HG03159 (cell line): ENCODE data around the gene CPNE5.

Experiments used
- ATAC-seq: cut with Tn5 transposase; IDR thresholded peaks from one replicate; pipeline ENCODE4 v1.9.1; 2021; ENCODE audit warnings: mild to moderate bottlenecking, moderate library complexity; ENCODE audit not compliant: unreplicated experiment

Gene CPNE5

GRCh38 chr6:36858407-36858981 lies 19.2 kb upstream of the CPNE5 start:
- ATAC-seq = no peak

- no peak for ATAC-seq
Measured at GRCh38 chr6:36857325-36857724, 18.1 kb upstream of the CPNE5 start.

- no peak for ATAC-seq
Measured at GRCh38 chr6:36856277-36856676, 17.0 kb upstream of the CPNE5 start.

- no peak for ATAC-seq
Measured at GRCh38 chr6:36855750-36856149, 16.5 kb upstream of the CPNE5 start.

- no peak for ATAC-seq
Measured at GRCh38 chr6:36853325-36853724, 14.1 kb upstream of the CPNE5 start.

- no peak for ATAC-seq
Measured at GRCh38 chr6:36852481-36853147, 13.4 kb upstream of the CPNE5 start.

GRCh38 chr6:36851626-36852025 lies 12.4 kb upstream of the CPNE5 start:
- no peak for ATAC-seq

GRCh38 chr6:36851149-36851614 lies 11.9 kb upstream of the CPNE5 start:
- no peak for ATAC-seq

- ATAC-seq = no peak
Measured at GRCh38 chr6:36850021-36850420, 10.8 kb upstream of the CPNE5 start.

GRCh38 chr6:36848658-36849441 lies 9.6 kb upstream of the CPNE5 start:
- ATAC-seq = no peak

- no peak for ATAC-seq
Measured at GRCh38 chr6:36847991-36848390, 8.7 kb upstream of the CPNE5 start.

- ATAC-seq = no peak
Measured at GRCh38 chr6:36847152-36847551, 7.9 kb upstream of the CPNE5 start.

GRCh38 chr6:36845233-36845632 lies 6.0 kb upstream of the CPNE5 start:
- no peak for ATAC-seq

GRCh38 chr6:36844232-36845170 lies 5.3 kb upstream of the CPNE5 start:
- ATAC-seq = no peak

GRCh38 chr6:36843170-36843569 lies 3.9 kb upstream of the CPNE5 start:
- ATAC-seq = no peak

- no peak for ATAC-seq
Measured at GRCh38 chr6:36841756-36842155, 2.5 kb upstream of the CPNE5 start.

GRCh38 chr6:36840432-36841403 lies 1.5 kb upstream of the CPNE5 start:
- no peak for ATAC-seq

GRCh38 chr6:36839749-36840431 lies 646 bp upstream of the CPNE5 start:
- ATAC-seq = no peak

GRCh38 chr6:36837686-36838085 lies 1.6 kb downstream of the CPNE5 start:
- ATAC-seq = no peak
